DND-41 (cell line): Measurements from ENCODE around the gene TMEM138.

Source experiments
- ATAC-seq: fragments of 200-7000 bp; cut with Tn5 transposase; 3 replicates; pipeline ENCODE4 v1.9.1; 2021; ENCODE audit warnings: low read depth; ENCODE audit not compliant: insufficient read depth
- DNase-seq: peaks from one replicate; pipeline ENCODE4 v3.0.0-alpha.2; 2020
- H2AFZ ChIP-seq: 2 replicates; pipeline ENCODE4 v1.6.0; 2012; ENCODE audit warnings: low read depth, low read length
- H3K27ac ChIP-seq: 2 replicates; pipeline ENCODE4 v1.5.1; 2012; ENCODE audit warnings: low read length, inconsistent platforms
- H3K27me3 ChIP-seq: fragments of 200-600 bp; sonication (generic); 2 replicates; pipeline ENCODE4 v1.6.0; 2012; ENCODE audit warnings: low read length, mild to moderate bottlenecking, inconsistent platforms; ENCODE audit not compliant: insufficient read depth, poor library complexity
- H3K36me3 ChIP-seq: 2 replicates; pipeline ENCODE4 v1.5.1; 2012; ENCODE audit warnings: low read length, inconsistent platforms; ENCODE audit not compliant: insufficient read depth
- H3K4me1 ChIP-seq: 2 replicates; pipeline ENCODE4 v1.5.1; 2012; ENCODE audit warnings: mild to moderate bottlenecking, low read length; ENCODE audit not compliant: insufficient read depth
- H3K4me2 ChIP-seq: 2 replicates; pipeline ENCODE4 v1.6.0; 2012; ENCODE audit warnings: mild to moderate bottlenecking, moderate library complexity, low read length, inconsistent platforms; ENCODE audit not compliant: insufficient read depth
- H3K4me3 ChIP-seq, 2 experiments: fragments of 200-600 bp in 1 of 2; shearing (Covaris generic) in 1 of 2; 2 replicates each; pipeline ENCODE4 v1.5.1; 2012 to 2016; ENCODE audit warnings: inconsistent platforms in 2 of 2, low read length in 2 of 2, mild to moderate bottlenecking in 2 of 2, low read depth in 1 of 2, moderate library complexity in 1 of 2
- H3K79me2 ChIP-seq: 2 replicates; pipeline ENCODE4 v1.6.0; 2012; ENCODE audit warnings: low read length, inconsistent platforms; ENCODE audit not compliant: insufficient read depth
- H3K9ac ChIP-seq: 2 replicates; pipeline ENCODE4 v1.6.0; 2012; ENCODE audit warnings: low read depth, mild to moderate bottlenecking, inconsistent platforms, low read length, moderate library complexity
- H3K9me3 ChIP-seq: 2 replicates; pipeline ENCODE4 v1.5.1; 2012; ENCODE audit warnings: low read length, moderate library complexity, mild to moderate bottlenecking, inconsistent platforms; ENCODE audit not compliant: insufficient read depth, severe bottlenecking
- H4K20me1 ChIP-seq: 2 replicates; pipeline ENCODE4 v1.6.0; 2012; ENCODE audit warnings: low read length; ENCODE audit not compliant: insufficient read depth
- EZH2 ChIP-seq: IDR thresholded peaks from 3 replicates; pipeline ENCODE4 v1.6.1; 2012; ENCODE audit warnings: borderline replicate concordance, low read depth, mild to moderate bottlenecking, moderate library complexity, low read length, inconsistent platforms; ENCODE audit not compliant: severe bottlenecking
- TF ChIP-seq, protein P1 (sequence below): IDR thresholded peaks from 2 replicates; pipeline ENCODE4 v1.5.1; 2012; ENCODE audit warnings: borderline replicate concordance, low read length, moderate library complexity, mild to moderate bottlenecking; ENCODE audit not compliant: poor library complexity, severe bottlenecking; ENCODE audit errors: extremely low read depth

Gene TMEM138

DNA sequence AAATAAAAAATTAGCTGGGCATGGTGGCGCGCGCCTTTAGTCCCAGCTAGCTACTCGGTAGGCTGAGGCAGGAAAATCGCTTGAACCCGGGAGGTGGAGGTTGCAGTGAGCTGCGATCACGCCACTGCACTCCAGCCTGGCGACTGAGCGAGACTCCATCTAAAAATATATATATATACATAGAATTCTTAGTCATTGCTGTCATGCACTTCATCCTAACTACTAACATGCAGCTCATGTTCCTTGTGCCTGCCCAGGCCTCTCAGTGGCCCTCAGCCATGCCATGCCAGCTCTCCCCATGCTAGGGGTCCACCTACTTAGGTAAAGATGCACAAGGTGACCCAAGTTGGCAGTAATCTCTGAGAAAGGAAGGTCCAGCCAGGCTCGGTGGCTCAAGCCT is 3.6 kb upstream of the TMEM138 start:
- H2AFZ ChIP-seq: no peak overlapping the region
- peaks cover 17% of the 10 kb centered on the region for H3K36me3 ChIP-seq
- H4K20me1 ChIP-seq: no peaks in the 10 kb centered on the region
- H3K27ac ChIP-seq: no peak overlapping the region
- DNase-seq: no peak
- peaks cover 28% of the 10 kb centered on the region for H3K4me1 ChIP-seq
- H3K27me3 ChIP-seq: no peaks in the 10 kb centered on the region
- no peak overlapping the region for H3K9ac ChIP-seq
- no peaks in the 10 kb centered on the region for H3K9me3 ChIP-seq
- no peak overlapping the region for H3K4me3 ChIP-seq
- H3K4me2 ChIP-seq: no peak overlapping the region
- H3K79me2 ChIP-seq: peaks cover 35% of the 10 kb centered on the region
- no peak for ATAC-seq
- TF ChIP-seq EZH2: no peak
- TF ChIP-seq, protein P1, sequence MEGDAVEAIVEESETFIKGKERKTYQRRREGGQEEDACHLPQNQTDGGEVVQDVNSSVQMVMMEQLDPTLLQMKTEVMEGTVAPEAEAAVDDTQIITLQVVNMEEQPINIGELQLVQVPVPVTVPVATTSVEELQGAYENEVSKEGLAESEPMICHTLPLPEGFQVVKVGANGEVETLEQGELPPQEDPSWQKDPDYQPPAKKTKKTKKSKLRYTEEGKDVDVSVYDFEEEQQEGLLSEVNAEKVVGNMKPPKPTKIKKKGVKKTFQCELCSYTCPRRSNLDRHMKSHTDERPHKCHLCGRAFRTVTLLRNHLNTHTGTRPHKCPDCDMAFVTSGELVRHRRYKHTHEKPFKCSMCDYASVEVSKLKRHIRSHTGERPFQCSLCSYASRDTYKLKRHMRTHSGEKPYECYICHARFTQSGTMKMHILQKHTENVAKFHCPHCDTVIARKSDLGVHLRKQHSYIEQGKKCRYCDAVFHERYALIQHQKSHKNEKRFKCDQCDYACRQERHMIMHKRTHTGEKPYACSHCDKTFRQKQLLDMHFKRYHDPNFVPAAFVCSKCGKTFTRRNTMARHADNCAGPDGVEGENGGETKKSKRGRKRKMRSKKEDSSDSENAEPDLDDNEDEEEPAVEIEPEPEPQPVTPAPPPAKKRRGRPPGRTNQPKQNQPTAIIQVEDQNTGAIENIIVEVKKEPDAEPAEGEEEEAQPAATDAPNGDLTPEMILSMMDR: no peak

DNA sequence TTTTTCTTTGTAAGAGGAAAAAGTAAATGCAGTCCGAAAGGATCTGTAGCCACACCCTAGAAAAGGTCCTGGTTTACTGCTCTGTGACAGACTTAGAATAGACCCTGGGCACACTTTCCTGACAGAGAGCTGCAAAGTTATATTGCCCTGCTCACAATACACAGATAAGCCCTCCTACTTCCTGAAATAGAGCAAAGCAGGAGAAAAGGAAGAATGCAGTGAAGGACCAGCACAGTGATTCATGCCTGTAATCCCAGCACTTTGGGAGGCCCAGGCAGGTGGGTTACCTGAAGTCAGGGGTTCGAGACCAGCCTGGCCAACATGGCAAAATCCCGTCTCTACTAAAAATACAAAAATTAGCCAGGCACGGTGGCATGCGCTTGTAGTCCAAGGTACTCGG is 2.7 kb upstream of the TMEM138 start:
- no peaks in the 10 kb centered on the region for H3K9me3 ChIP-seq
- DNase-seq (no peak), ATAC-seq (no peak)
- H3K79me2 ChIP-seq: peaks cover 45% of the 10 kb centered on the region
- H3K9ac ChIP-seq: no peak overlapping the region
- peak overlapping the region; percentile 91; the same call in 1 of the 2 replicates for H3K4me2 ChIP-seq
- H4K20me1 ChIP-seq: no peaks in the 10 kb centered on the region
- H3K4me3 ChIP-seq: no peak overlapping the region
- H3K36me3 ChIP-seq: peaks cover 21% of the 10 kb centered on the region
- H2AFZ ChIP-seq: no peak overlapping the region
- no peaks in the 10 kb centered on the region for H3K27me3 ChIP-seq
- peaks cover 32% of the 10 kb centered on the region for H3K4me1 ChIP-seq
- H3K27ac ChIP-seq: no peak overlapping the region
- TF ChIP-seq, protein P1: no peak
- TF ChIP-seq EZH2: no peak

DNA sequence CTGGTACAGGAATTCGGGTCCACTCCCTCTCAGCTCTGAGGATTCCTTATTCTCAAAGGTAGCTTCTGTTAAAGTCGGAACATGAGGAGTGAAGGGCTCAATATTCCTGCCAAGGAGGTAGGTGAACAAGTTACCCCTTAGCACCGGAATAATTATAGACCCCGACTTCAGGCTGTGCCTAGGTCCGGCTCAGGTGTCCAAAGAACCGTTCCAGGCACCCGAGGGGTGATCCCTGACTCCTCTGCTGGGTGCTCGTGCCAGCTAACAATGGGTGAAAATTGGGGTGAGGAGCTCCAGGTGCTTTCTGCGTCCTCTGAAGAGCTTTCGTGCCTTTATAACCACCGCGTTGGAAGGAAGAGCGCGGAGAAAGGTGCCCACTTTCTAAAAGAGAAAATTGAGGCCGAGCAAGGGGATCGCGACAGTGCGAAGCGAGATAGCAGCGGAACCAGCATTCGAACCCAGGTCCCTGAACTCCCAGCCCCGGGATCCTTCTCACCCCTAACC is 885 bp upstream of the TMEM138 start:
- peak overlapping the region; percentile 100 for H2AFZ ChIP-seq
- no peaks in the 10 kb centered on the region for H4K20me1 ChIP-seq
- peak overlapping the region; percentile 100 for H3K27ac ChIP-seq
- no peak for DNase-seq
- no peaks in the 10 kb centered on the region for H3K9me3 ChIP-seq
- H3K36me3 ChIP-seq: peaks cover 38% of the 10 kb centered on the region
- ATAC-seq: peak; percentile 7
- peaks cover 32% of the 10 kb centered on the region for H3K4me1 ChIP-seq
- H3K4me3 ChIP-seq: peak overlapping the region; percentile 60 to 80
- no peak for TF ChIP-seq EZH2
- TF ChIP-seq, protein P1: no peak
- peaks cover 45% of the 10 kb centered on the region for H3K79me2 ChIP-seq
- peak overlapping the region; percentile 91 for H3K4me2 ChIP-seq
- H3K27me3 ChIP-seq: no peaks in the 10 kb centered on the region
- H3K9ac ChIP-seq: peak overlapping the region; percentile 100
